Iris pigment epithelial cell (primary cell): Measurements from ENCODE around the gene TUBB4A.
"Not testable (repeated sequence)": the region's sequence is repeated elsewhere in the genome, so short reads cannot be mapped to it uniquely, and the experiment has no call there.

Experiments
- DNase-seq: peaks from one replicate; pipeline ENCODE4 v3.0.0-alpha.2; 2011; ENCODE audit warnings: low read depth

Gene TUBB4A

GRCh38 chr19:6524311-6524710 lies 22.2 kb upstream of the TUBB4A start:
- DNase-seq = no peak

- DNase-seq = no peak
These were observed 20.6 kb upstream of the TUBB4A start for GRCh38 chr19:6522712-6523111.

GRCh38 chr19:6521718-6522646 lies 19.9 kb upstream of the TUBB4A start:
- peak; percentile 27 for DNase-seq

DNA sequence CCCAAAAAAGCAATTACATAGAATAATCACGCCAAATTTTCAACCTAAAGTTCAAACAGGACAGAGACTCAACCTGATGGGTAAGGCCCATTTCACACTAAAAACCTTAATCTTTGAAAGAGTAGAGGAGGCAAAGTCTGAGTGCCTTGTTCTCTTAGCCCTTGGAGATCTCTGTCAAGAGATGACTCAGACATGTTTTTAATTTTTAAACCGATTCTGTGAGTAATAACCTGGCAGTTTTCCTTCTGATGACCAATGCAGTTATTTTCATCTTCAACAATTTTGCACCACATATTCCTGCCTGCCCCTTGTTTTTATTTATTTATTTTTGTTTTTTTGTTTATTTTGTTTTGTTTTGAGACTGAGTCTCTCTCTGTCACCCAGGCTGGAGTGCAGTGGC lies 17.2 kb upstream of the TUBB4A start:
- DNase-seq = peak; percentile 79

DNA sequence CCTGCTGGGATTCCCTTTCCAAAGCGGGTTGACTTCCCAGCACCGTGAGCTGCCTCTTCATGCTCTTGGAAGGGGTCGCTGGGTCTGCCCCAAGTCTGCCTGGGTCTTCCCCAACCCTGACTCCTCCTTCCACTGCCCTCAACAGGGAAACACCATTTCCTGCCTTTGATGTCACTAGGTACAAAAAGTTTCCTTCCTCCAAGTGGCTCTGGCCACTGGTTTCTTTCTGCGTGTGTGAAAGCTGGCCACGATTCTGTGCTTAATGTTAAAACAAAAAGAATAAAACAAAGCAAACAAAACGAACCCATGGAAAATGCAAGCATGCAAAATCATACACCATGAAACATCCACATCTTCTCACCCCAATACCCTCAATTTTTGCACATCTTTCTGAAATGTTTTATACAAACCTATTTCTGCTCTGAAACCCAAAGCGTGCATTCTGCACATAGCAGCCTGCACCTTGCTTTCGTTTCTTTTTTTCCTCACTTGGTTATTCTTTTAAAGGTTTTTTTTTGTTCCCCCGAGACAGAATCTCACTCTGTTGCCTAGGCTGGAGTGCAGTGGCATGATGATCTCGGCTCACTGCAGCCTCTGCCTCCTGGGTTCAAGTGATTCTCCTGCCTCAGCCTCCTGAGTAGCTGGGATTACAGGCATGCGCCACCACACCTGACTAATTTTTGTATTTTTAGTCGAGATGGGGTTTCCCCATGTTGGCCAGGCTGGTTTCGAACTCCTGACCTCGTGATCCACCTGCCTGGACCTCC lies 16.2 kb upstream of the TUBB4A start:
- DNase-seq = no peak

GRCh38 chr19:6516659-6517291 lies 14.7 kb upstream of the TUBB4A start:
- DNase-seq = peak; percentile 80

DNA sequence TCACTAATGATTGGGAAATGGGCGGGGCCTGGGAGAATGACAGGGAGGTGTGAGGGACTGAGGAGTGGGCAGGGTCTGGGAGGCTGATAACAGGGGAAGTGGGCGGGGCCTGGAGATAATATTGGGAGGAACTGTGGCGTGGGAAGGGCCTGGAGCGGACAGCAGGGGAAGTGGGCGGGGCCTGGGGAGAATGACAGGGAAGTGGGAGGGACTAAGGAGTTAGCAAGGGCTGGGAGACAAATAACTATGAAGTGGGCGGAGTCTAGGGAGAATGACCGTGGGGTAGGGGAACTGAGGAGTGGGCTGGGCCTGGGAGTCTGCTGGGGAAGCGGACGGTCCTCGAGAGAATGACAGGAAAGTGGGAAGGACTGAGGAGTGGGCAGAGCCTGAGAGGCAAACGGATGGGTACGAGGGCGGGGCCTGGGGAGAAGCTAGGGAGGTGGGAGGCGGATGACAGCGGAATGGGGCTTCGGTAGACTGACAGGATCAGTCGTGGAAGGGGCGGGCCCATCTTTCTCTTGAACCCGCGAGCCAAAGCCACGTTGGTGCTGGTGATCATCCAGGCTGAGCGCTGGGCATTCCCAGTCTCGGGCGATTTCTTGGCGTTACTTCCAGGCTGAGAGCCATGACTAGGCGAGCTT lies 14.0 kb upstream of the TUBB4A start:
- DNase-seq = peak; percentile 94

DNA sequence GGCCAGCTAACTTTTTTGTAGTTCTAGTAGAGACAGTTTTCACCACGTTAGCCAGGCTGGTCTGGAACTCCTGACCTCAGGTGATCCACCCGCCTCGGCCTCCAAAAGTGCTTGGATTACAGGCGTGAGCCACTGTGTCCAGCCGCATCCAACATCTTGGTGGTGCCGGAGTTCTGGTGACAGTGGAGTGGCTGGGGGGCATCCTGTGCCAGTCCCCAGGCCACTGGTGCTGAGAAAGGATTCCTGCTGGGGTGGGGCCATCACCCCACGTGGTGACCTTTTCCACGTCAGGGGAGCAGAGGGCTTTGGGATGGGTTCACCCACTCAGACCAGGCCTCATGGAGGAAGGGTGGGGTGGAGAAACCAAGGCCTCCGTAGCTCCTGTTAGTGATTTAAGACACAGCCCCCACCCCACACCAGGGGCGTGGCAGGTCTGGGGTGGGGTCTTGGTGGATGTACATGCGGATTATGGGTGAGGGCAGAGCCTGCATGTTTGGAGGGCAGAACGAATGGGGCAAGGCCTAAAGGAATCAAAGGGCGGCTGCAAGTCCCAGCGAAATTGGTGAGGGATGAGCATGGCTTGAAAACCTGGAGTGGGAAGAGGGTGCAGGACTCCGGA lies 12.9 kb upstream of the TUBB4A start:
- no peak for DNase-seq

DNA sequence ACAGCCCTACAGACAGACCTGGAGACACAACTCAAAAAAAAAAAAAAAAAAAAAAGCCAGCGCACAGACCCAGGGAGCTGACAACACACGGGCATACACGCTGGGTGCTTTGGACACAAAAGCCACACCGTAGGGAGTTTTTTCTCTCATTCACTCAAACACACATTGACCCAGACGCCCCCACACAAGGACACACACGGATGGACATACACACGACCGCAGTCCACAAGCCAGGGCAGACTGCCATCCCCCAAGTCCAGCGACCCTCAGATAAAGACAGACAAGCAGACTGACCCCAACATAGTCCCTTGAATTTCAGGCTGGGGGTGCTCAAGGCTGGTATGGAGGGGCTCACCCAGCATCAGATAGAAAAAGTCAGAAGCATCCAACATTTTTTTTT lies 12.0 kb upstream of the TUBB4A start:
- no peak for DNase-seq

DNA sequence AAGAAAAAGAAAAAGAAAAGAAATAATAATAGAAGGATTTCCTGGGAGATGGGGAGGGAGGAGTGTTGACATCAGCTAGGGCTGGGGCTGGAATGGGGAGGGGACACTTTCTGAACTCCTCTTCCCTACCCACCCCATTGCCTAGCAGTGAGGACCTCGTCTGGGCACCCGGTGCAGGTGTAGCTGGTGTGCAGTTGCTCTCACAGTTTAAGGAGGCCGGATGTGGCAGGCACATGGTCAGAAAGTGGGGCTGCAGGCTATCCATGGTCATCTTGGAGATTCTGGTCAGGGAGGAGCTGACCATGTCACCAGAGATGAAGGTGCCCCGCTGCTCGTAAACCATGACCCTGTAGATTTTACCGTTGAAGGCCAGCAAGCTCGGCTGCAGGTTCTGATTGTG lies 8.5 kb upstream of the TUBB4A start:
- no peak for DNase-seq

- DNase-seq = no peak
These were observed 7.2 kb upstream of the TUBB4A start for GRCh38 chr19:6509118-6509971.

GRCh38 chr19:6508028-6508771 lies 6.1 kb upstream of the TUBB4A start:
- not testable (repeated sequence) for DNase-seq

DNA sequence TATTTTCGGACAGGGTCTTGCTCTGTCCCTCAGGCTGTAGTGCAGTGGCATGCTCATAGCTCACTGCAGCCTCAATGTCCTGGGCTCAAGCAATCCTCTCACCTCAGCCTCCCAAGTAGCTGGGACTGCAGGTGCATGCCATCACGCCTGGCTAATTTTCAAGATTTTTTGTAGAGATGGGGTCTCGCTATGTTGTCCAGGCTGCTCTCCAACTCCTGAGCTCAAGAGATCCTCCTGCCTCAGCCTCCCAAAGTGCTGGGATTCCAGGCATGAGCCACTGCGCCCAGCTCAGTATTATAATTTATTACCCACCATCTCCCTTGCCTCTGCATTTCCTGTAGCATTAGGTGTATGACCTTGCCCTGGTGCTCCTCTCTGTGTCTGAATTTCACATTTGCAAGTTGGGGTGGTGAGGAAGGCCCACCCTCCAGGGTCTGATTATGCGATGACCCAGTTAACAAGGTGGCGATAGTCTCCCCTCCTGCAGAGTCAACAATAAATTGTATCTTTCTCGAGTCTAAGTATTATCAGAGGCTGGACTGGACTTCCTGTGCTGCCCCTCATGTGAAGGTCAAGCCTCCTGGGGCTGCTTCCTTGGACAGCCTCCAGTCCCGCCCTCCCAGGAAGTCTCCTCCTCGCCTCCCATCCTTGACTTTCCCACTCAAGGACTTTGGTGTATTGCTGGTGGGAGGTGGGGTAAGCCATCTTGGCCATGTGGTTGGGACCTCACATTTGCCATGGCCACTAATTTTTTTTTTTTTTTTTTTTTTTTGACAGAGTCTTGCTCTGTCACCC lies 1.5 kb upstream of the TUBB4A start:
- DNase-seq = no peak

DNA sequence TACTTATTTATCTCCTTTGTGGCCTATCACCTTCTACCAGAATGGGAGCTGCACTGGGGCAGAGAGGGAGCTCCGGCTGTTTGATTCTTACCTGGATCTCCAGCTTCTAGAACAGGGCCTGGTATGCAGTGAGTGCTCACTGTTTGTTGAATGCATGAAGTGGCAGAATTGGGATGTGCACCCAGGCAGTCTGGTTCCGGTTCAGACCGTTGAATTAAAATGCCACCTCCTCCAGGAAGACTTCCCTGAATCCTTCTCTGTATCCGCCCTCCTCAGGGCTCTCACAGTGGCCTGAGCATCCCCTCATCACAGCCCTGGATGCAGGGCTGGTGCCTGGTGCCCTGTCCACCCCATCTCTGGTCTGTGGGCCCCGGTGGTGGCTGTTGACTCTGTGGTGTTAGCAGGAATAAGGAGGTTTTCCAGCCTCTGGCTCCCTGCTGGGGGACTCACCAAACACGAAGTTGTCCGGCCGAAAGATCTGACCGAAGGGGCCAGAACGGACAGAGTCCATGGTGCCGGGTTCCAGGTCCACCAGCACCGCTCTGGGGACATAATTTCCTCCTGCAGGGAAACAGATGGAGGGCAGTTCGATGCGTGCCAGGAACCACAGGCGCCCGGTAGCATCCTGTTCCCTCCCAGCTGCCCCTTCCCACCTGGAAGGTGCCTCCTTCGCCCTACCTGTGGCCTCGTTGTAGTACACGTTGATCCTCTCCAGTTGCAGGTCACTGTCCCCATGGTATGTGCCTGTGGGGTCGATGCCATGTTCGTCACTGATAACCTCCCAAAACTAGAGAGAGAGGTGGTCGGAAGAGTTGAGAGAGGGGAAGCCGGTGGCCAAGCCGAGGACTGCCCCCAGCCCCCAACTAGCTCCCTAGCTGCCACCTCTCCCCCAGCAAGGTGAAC lies 1.0 kb downstream of the TUBB4A start:
- DNase-seq = no peak

DNA sequence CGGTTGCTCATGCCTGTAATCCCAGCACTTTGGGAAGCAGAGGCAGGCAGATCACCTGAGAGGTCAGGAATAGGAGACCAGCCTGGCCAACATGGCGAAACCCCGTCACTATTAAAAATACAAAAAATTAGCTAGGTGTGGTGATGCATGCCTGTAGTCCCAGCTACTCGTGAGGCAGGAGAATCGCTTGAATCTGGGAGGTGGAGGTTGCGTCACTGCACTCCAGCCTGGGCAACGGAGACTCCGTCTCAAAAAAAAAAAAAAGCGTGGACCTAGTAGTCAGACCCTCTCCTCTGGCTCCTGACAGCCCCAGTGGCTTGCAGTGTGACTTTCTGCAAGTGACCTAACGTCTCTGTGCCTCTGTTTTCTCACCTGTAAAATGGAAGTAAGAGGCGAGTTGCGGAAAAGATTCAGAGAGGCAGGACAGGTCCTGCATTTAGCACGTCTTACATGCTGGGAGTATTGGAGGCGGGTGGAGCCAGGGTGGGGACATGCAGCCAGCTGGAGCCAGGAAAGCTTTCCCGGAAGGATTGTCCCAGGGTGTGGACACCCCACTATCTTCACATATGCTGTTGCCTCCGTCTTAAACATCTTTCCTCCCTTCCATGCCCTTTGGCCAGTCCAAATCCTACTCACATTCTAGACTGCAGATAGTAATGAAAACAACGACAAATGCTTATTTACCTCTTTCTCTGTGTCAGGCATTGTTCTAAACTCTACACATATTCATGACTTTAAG lies 2.9 kb downstream of the TUBB4A start:
- no peak for DNase-seq

- DNase-seq = no peak
These were observed 3.6 kb downstream of the TUBB4A start for GRCh38 chr19:6498294-6499036.

DNA sequence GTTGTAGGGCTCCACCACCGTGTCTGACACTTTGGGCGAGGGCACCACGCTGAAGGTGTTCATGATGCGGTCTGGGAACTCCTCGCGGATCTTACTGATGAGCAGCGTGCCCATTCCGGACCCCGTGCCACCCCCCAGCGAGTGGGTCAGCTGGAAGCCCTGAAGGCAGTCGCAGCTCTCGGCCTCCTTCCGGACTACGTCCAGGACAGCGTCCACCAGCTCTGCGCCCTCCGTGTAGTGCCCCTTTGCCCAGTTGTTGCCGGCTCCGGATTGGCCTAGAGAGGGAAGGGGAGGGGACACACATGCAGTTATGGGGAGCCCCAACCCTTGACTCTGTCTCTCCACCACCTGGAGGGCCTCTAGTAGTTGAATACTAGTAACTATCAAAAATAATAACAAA lies 6.2 kb downstream of the TUBB4A start:
- no peak for DNase-seq
